G401.6 (cell line): ENCODE results near the gene ECE1.

Experiments used
- FAIRE-seq: peaks from 2 replicates; lab custom pipeline; 2012; peaks lifted over from hg19 to GRCh38; lab: Jason Lieb, UNC

ECE1 gene

DNA sequence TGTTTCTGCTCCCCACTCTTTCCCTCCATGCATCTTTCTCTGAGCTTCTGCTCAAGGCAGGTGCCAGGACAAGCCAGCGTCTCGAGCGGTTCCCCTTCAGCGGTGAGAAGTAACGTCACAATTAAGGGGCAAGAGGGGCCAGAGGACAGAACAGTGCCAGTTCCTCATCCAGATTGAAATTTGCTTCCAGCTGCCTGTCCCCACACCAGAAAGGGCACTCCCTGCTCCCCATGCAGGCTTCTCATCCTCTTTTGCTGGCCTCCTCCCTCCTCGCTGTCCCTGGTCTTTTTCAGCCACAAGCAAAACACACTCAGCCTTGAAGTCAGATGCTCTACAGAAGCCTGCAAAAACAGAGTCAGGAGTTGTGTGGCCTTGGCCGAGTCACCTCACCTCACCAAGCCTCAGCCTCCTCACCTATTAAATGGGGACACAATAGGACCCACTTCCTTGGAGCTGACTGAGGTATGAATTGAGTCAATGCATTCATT lies 35.0 kb upstream of the ECE1 start:
- FAIRE-seq = no peak

DNA sequence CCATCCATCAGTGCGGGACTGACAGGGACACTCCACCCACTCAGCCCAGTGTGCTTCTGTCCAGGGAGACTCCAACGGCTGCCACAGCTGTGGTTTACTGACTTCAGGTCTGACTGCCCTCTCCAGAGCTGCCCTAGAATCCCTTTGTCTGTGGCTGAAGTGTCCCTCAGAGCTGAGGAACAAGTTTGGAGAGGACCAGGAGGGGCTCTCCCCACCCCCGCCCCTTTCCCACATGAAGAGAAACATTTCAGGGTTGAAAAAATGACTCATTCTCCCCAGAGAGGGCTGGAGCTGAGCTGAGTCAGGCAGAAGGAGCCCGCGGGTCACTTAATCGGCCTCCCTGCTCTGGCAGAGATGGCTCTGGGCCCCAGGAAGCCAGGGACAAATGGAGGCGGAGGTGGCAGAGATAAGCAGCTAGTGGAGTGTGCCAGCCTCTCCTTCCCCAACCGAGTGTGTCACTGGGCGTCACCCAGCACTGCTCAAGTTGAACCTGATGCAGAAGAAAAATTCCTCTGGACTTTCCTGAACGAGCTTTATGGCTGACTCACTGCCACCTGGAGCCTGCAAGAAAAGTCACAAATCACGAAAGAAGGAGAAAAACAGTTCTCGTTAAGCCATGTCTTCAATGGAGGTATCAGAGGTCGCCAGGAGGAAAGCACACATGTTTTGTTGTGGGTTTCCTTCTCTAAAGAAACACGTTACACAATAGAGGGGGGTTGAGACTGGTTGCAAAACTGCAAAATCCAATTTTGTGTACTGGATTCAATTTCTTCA lies 34.3 kb upstream of the ECE1 start:
- FAIRE-seq = peak; percentile 84

DNA sequence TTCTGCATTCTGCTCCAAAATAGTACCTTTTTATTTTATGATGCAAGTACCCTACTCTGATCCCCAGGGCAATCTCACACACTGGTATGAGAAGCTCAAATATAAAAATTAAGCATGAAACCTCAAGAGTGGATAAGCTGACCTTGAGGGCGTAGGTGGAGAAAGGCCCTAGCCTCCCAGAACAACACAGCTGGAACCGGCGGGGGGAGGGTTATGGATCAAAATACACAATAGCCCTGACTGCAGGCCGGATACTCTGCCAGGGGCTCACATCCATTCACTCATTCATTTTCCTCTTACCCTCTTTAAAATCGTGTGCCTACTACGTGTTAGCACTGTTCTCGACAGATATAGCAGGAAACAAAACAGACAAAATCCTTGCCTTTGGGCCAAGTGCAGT lies 32.8 kb upstream of the ECE1 start:
- FAIRE-seq = no peak

DNA sequence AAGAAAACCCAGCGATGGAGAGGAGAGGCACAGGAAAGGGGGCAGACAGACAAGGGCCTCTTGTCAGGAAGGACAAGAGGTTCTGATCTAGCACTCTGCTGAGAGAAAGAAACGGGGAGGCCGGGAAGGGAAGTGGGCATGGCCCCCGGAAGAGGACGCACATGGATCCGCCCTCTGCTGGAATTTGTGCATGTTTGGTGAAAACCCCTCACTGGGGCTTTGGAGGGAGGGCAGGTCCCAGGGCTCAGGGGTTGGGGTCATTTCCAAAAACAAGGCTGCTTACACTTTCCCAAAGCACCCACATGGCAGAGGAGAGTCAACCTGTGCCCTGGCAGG lies 32.4 kb upstream of the ECE1 start:
- FAIRE-seq = no peak

DNA sequence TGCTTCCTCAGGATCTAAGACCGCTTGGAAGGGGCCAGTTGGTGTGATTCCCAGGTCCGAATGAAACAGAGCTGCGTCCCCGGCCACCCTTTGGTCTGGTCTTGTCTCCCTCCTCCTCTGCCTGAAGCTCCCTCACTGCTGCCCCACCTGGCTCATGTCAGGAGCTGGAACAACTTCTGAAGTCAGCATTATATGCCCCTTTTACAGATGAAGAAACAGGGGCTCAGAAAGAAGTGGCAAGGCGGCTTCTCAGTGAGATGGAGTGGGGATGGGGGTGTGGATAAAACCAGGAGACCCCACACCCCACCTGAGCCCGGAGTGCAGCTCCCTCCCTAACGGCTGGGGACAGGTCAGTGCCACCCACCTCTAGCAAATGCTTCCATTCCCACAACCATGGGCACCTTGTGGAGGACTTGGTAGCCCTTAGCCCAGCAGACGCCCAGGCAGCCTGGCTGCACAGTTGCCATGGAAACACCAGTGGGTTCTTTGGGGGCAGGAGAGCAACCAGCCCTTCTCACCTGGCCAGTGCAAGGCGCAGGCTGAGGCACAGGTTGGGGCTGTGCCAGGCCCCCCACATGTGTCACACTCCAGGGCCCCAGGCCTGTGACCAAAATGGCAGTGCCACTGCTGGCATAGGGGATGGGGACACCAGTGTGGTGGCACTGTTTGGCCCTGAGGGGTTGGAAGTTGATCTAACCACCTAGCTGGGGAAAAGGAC lies 31.9 kb upstream of the ECE1 start:
- no peak for FAIRE-seq

DNA sequence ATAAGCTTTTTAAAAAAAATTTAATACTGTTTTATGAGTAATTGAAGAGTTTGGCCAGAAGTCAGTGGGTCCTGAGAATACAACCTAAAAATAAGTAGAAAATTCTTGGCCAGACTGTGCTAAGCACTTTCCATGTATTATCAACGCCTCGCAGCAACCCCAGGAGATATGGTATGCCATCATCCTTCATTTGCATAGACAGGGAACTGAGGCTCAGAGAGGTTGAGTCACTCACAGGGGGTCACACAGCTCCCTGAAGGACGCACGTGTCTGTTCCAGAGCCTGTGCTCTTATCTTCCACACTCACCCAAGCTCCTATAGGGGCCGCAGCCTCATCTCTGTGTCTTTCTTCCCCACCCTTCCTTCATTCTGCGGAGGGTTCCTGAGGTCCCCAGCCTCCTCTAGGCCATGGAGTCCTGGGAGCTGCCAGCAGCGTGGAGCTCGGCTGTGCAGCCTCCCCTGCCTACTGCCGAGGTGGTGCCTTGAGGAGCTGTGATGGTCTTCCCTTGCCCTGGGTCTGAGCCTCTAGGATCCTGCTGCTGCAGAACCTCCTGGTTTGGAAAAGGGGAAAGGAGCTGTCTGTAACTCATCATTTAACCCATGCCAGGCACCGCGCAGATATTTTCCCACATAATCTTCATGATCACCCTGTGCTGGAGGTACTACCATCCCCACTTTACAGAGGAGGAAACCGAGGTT lies 30.3 kb upstream of the ECE1 start:
- FAIRE-seq = no peak

DNA sequence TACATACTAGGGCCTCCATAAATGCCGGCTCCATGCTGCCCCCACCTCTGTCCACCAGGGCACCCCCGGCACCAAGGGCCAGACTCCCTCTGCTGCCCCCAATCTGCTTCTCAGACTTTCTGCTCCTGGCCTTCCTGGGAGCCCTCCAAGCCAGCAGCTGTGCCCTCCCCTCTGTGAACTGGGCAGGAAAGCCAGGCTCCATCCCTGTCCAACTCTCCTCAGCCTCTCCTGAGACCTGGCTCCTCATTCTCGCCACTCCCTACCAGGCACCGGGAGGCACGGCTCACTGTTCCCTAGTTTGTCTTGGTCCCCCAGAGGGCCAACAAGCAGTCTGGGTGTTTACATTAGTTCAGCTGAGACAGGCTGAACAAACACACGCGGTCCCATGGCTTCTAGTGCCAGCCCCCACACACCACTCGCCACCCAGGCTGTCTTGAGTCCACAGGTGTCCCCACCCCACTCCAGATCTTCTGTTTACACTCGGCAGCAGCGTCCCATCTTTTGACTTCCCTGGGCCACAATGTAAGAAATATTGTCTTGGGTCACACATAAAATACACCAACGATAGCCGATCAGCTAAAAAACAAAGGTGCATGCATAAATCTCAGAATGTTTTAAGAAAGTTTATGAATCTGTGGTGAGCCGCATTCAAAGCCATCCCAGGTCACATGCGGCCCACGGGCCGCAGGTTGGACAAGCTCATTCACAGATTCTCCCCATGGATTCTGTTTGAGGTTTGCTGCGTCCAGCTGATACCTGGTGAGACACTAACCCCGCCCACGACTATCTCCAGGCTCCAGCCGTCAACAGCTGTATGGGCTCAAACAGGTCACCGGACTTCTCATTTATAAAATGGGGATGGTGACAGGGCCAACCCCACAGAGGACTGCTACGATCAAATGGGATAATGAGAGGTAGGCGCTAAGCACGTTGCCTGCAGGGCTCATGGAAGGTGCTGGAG lies 29.5 kb upstream of the ECE1 start:
- FAIRE-seq = no peak

DNA sequence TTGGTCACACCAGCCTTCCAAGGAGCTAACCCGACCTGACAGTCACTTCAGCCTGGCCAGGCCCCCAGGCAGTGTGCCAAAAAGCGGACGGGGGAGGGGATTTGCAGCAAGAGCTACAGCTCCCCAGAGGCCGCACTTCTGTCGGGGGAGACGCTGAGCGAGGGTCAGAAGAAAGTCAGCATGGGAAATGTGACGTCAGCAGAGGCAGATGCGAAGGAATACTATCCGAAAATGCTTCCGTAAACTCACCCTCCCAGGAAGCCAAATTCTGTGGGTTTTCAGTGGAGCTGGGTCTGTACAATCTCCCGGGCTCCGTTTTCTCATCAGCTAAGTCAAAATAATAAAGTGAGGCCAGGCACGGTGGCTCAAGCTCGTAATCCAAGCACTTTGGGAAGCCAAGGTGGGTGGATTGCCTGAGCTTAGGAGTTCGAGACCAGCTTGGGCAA lies 28.5 kb upstream of the ECE1 start:
- no peak for FAIRE-seq

DNA sequence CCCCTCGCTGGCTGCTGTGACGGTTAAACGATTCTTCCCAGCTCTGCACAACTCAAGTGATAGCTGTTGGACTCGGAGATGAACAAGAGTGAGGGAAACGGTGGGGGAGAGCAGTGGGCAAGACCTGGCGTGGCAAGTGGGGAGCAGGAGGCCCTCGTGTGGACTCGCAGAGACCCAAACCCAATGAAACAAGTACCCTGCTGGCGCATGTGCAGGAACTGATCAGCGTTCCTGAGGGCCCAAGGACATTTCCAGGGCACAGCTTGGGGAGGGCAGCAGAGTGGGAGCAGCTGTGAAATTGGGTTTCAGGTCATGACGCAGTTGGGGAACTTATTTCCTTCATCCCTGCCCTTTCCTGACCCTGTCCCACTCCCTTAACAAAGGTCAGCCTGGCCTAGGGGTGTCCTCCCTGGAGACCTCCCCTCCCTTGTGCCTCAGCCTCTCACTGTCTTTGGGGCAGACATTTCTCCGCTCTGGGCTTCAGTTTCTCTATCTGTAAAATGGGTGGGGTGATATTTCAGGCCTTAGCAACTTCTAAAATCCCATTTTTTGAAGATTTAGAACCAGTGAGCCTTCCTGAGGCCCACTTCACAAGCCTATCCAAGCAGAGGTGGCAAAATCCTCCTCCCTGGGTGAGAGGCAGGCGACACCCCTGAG lies 27.9 kb upstream of the ECE1 start:
- FAIRE-seq = no peak

DNA sequence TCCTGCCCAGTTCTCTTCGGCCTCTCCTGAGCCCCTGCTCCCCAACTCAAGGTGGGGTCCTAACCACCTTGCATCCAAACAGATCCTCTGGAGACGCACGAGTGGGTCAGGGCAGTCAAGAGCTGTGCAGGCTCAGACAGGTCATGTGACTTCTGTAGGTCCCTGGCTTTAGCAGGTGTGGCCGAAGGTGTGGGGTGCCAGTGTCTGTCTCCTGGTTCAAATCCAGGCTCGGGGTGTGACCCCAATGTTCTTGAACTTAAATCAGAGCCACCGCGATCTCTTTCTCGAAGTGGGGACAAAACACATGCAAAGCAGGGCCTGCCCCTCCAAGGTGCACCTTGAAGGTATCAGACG lies 27.4 kb upstream of the ECE1 start:
- no peak for FAIRE-seq

DNA sequence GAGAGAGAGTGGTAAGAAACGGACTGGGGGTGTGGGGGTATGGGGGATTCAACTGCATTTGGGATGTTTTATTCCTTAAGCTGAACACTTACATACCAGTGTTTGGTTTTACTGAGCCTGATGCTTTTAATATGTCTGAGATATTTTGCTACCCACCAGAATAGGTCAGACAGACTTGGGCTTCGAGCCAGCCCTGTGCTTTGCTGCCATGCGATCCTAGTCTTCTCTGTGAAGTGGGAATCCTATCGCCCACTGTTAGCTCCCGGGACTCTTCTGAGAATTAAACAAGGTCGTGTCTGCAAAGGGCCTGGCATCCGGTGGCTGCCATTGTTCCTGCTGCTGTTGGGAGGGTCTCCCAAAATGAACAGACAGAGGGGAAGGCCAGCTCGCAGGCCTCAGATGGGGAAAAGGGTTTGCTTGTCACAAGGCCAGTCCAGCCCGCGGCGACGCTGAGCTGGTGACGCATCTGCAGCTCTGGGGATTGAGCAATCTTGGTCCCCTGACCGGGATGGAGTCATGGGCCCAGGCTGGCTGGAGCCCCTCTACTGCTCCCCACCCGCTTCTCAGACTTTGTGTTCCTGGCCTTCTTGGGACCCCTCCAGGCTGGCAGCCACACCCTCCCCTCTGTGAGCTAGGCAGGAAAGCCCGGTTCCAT lies 26.9 kb upstream of the ECE1 start:
- no peak for FAIRE-seq

DNA sequence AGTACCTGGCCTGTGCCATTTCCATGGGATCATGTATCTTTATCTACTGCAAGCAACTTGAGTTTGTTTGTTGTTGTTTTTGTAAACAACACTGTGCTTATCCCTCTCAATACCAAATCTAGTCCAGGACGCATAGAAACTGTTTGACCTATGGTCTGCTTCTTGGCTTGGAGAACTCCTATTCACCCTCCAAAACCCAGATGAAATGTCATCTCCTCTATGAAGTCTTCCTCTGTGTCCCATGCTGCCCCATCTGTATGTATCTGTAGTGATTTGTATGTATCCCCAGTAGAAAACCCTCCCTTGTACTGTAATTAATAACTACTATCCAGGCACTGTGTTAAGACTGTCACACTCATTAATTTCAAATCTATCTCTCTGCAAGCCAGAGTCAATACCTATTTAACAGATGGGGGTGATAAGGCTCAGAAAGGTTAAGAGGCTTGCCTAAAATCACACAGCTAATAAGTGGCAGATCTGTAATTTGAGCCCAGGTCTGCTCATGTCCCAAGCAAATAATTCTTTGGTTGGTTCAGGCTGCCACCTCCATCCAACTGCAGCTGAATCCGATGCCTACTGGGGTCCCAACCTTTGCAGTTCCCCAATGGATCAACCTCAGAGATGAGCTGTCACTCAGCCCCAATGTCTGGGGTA lies 24.6 kb upstream of the ECE1 start:
- no peak for FAIRE-seq

DNA sequence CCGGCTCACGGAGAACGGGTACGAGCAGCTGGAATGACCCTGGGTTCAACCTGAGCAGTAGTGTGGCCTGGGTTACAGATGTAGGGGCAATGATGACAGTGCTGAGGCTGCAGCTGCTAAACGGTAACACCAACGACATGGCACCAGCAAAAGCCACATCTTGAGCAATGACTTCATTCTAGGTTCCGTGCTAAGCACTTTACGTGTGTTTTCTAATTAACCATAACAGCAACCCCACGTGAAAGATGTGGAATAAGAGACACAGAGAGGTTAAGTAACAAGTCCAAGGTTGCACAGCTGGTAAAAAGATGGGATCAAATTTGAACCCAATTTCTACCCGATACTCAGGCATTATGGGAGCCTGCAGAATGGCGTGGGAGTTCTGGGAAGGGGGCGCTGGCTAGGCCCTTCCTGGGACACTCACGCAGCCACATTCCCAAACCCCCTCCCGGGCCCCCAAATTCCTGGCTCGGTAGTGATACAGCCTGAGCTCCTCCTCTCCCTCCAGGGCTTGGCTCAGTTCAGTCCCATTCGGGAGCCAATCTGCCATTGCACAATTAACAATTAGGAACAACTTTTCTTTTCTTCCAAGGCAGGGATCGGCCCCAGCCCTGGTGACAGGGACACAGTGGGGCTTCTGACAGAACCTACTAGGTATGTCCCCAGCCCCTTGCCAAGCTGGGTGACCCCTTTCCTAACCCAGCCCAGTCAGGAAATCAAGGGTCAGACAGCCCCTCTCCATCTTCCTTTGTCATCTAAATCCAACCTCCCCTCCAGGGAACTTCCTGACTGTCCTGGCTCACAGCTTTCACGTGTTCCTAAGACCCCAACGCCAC lies 23.8 kb upstream of the ECE1 start:
- FAIRE-seq = no peak

DNA sequence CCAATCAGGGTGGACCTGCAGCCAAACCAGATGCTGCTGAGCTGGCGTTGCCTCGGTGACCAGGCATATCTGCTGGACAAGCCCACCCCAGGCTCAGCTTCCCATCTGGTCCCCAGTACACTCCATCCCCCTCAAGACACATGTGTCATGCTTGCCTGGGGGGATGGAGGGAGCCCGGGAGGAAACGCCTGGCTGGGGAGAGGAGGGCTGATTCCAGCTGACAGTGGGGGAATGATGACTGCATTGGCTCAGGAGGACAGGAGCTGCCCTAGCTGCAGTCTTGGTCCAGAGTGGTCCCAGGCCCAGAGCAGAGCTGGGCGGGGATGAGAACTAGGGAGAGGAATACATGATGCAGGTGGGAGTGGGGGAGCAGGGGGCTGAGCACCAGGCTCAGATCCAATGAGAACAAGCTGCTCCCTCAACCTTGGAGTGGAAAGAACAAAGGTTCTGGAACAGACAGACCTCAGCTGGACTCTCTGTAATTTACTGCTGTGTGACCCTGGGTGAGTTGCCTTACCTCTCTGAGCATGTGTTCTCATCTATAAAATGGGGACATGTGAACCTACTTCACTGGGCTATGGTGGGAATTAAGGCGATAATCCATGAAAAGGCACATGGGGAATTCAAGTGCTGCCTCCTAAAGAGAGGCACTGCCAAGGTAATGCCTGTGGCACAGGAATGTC lies 23.1 kb upstream of the ECE1 start:
- FAIRE-seq = no peak

DNA sequence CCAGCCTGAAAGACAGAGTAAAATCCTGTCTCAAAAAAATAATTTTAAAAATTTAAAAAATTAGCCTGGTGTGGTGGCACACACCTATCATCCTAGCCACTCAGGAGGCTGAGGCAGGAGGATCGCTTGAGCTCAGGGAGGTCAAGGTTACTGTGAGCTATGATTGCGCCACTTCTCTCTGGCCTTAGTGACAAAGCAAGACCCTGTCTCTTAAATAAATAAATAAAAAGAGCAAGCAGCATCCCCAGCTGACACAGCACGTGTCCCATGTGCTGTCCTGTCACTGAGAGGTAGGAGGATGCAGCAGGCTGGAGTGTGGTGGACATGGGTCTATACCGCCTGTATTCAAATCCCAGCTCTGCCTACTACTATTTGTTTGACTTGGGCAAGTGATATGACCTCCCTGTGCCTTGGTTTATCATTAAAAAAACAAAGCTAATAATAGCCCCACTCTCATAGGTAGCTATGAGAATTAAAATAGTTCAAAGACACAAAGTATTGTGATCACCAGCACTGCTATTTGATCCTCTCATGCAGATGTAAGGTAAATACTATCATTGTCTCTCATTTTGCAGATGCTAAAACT lies 22.2 kb upstream of the ECE1 start:
- FAIRE-seq = no peak

DNA sequence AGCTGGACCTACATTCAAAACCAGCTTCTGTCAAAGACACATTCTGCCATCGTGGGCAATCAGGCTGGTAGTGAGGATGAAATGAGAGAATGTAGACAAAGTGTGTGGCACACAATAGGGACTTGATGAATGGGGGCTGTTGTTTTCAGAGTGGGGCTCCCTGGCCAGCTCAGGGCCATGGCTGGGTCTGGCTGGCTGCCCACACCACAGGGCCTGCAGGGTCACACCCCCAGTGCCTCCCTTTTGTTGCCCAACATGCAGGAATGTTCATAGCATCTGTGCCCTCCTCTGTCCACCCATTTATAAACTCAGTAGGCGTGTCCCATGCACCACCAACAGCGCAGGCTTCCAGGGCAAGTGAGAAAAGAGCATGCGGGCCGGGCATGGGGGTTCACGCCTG lies 20.8 kb upstream of the ECE1 start:
- no peak for FAIRE-seq

DNA sequence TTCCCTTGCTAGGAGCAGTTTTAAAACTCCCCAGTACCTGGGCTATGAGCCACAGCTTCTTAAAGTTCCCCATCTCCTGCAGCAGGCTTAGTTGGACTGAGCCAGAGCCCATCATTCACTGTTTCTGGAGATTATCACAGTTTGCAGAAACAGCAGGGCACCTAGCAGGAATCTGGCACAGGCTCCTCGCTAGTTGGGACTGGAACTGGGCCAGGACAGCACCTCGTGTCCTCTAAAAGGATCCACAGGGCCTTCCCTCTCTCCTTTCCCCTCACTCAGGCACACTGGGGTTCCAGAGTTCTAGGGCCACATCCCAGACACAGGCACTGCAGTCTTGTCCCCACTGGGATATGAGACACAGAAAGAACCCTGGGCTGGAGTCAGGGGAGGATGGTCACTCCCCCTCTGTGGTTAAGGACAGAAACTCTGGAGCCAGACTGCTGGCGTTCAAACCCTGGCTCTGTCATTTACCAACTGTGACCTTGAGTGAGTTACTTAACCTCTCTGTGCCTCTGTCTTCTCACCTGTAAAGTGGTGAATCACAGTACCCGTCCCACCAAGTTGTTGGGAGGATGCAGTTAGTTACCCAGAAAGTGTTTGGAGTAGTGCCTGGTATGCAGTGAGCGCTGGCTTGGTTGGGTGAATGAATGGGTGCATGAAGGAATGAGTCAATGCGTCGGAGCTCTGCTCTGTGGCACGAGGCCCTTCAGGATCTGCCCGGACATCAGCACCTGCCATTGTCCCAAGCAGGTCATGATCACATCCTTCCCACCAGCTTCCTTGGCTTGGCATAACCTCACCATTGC lies 18.8 kb upstream of the ECE1 start:
- FAIRE-seq = peak; percentile 51

DNA sequence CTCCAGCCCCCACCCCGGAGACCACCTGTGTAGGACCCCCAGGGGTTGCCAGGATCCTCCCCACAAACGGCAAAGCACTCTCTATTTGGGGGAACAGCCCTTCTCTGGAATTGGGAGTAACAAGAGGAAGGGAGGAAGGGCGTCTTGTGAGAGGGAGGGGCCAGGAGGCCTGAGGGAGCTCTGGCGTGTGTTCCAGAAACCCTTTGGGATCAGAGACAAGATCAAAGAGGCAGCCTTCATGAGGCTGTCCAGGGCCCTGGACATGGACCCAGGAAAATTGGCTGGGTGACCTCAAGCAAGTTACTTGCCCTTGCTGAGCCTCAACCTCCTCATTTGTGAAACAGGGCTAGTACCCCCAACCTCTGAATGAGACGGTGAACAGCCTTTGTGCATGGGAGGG lies 18.1 kb upstream of the ECE1 start:
- no peak for FAIRE-seq
